HUDEP-2 (cell line): ENCODE results near the gene MCU.
"Not testable (repeated sequence)": the region's sequence is repeated elsewhere in the genome, so short reads cannot be mapped to it uniquely, and the experiment has no call there.

Experiments
- DNase-seq, 76 experiments: peaks; one replicate each; lab custom pipeline; 2025; ENCODE audit not compliant: unreplicated experiment in 76 of 76; lab: John Stamatoyannopoulos, UW

The MCU gene

GRCh38 chr10:72758930-72759329, 67.0 kb downstream of the MCU start:
- not testable (repeated sequence) for DNase-seq

- peak in 24 of 76 experiments; percentile 2 to 52 (median 21) for DNase-seq
Measured at GRCh38 chr10:72759584-72759983, 67.6 kb downstream of the MCU start.

GRCh38 chr10:72761498-72761897, 69.6 kb downstream of the MCU start:
- DNase-seq: no peak

GRCh38 chr10:72762042-72762441, 70.1 kb downstream of the MCU start:
- DNase-seq: no peak

- DNase-seq: no peak
Measured at GRCh38 chr10:72763201-72763600, 71.3 kb downstream of the MCU start.

- no peak for DNase-seq
Measured at GRCh38 chr10:72764151-72764550, 72.2 kb downstream of the MCU start.

GRCh38 chr10:72765051-72765745, 73.3 kb downstream of the MCU start:
- DNase-seq: no peak

- not testable (repeated sequence) for DNase-seq
Measured at GRCh38 chr10:72771195-72771594, 79.3 kb downstream of the MCU start.

GRCh38 chr10:72772031-72772430, 80.1 kb downstream of the MCU start:
- no peak for DNase-seq

GRCh38 chr10:72779874-72780273, 87.9 kb downstream of the MCU start:
- DNase-seq: no peak

- no peak for DNase-seq
Measured at GRCh38 chr10:72782649-72783330, 90.8 kb downstream of the MCU start.

- DNase-seq: no peak
Measured at GRCh38 chr10:72783410-72783833, 91.5 kb downstream of the MCU start.

- DNase-seq: no peak
Measured at GRCh38 chr10:72784551-72785351, 92.8 kb downstream of the MCU start.

- DNase-seq: no peak
Measured at GRCh38 chr10:72785409-72785808, 93.5 kb downstream of the MCU start.

- no peak for DNase-seq
Measured at GRCh38 chr10:72790216-72790990, 98.5 kb downstream of the MCU start.

GRCh38 chr10:72792288-72792687, 100.3 kb downstream of the MCU start:
- DNase-seq: no peak

GRCh38 chr10:72793752-72794151, 101.8 kb downstream of the MCU start:
- no peak for DNase-seq

- no peak for DNase-seq
Measured at GRCh38 chr10:72794260-72794659, 102.3 kb downstream of the MCU start.

- no peak for DNase-seq
Measured at GRCh38 chr10:72796042-72796441, 104.1 kb downstream of the MCU start.

GRCh38 chr10:72796538-72796937, 104.6 kb downstream of the MCU start:
- DNase-seq: no peak
